Measurements from ENCODE around the gene UBE2J1. TPM values are rescaled to one million over a fixed set of nuclear protein-coding genes. Genes with fewer than 3 reads are reported as not detected.

UBE2J1 gene
- polyA plus RNA-seq, 1 donor from 2014 or later: 47.2 TPM

- H3K79me2 ChIP-seq (replicated peaks; ENCODE audit: insufficient read depth, low read length): no peaks in the 10 kb centered on the region
- no peak overlapping the region for H2AFZ ChIP-seq (ENCODE audit: low read depth, low read length)
- no peak overlapping the region for H3K9ac ChIP-seq (ENCODE audit: low read length)
- H3K4me3 ChIP-seq (ENCODE audit: low read length): no peak overlapping the region
- no peak overlapping the region for H3K4me2 ChIP-seq (ENCODE audit: low read length)
- no peaks in the 10 kb centered on the region for H3K27me3 ChIP-seq (ENCODE audit: insufficient read depth, low read depth, low read length)
- no peak overlapping the region for H3K27ac ChIP-seq (ENCODE audit: low read length)
- TF ChIP-seq CTCF (IDR thresholded peaks at IDR 0.05; ENCODE audit: poor library complexity, severe bottlenecking) (no peak), EZH2 (IDR thresholded peaks at IDR 0.05; ENCODE audit: borderline replicate concordance, insufficient read depth, low read length, poor library complexity, severe bottlenecking) (no peak), SMC3 (conservative IDR thresholded peaks at IDR 0.05; ENCODE audit: poor library complexity) (no peak), RAD21 (conservative IDR thresholded peaks at IDR 0.05) (no peak), MXI1 (conservative IDR thresholded peaks at IDR 0.05; ENCODE audit: poor library complexity, severe bottlenecking) (no peak)
- no peaks in the 10 kb centered on the region for H3K9me2 ChIP-seq (ENCODE audit: insufficient read depth, low read length)
- no peaks in the 10 kb centered on the region for H3K9me3 ChIP-seq (ENCODE audit: low read length)
- no peaks in the 10 kb centered on the region for H4K20me1 ChIP-seq (ENCODE audit: insufficient read depth)
- no peaks in the 10 kb centered on the region for H3K36me3 ChIP-seq (ENCODE audit: insufficient read depth, low read length)
- H3F3A ChIP-seq (ENCODE audit: insufficient read depth, low read length, poor library complexity, severe bottlenecking): no peaks in the 10 kb centered on the region
Measured at GRCh38 chr6:89328976-89329375, 23.5 kb downstream of the UBE2J1 start.

- no peaks in the 10 kb centered on the region for H3K9me3 ChIP-seq (ENCODE audit: low read length)
- no peaks in the 10 kb centered on the region for H4K20me1 ChIP-seq (ENCODE audit: insufficient read depth)
- TF ChIP-seq POLR2AphosphoS5 (IDR thresholded peaks at IDR 0.05) (no peak), CTCF (IDR thresholded peaks at IDR 0.05; ENCODE audit: poor library complexity, severe bottlenecking) (no peak), MXI1 (conservative IDR thresholded peaks at IDR 0.05; ENCODE audit: poor library complexity, severe bottlenecking) (no peak), EZH2 (IDR thresholded peaks at IDR 0.05; ENCODE audit: borderline replicate concordance, insufficient read depth, low read length, poor library complexity, severe bottlenecking) (no peak), TAF1 (IDR thresholded peaks at IDR 0.05; ENCODE audit: low read depth) (no peak), SMC3 (conservative IDR thresholded peaks at IDR 0.05; ENCODE audit: poor library complexity) (no peak), RAD21 (conservative IDR thresholded peaks at IDR 0.05) (no peak), REST (IDR thresholded peaks at IDR 0.05; ENCODE audit: borderline replicate concordance) (no peak), EP300 (conservative IDR thresholded peaks at IDR 0.05; ENCODE audit: poor library complexity, severe bottlenecking) (no peak)
- no peaks in the 10 kb centered on the region for H3K36me3 ChIP-seq (ENCODE audit: insufficient read depth, low read length)
- H3K9me2 ChIP-seq (ENCODE audit: insufficient read depth, low read length): no peaks in the 10 kb centered on the region
- no peak overlapping the region for H3K4me3 ChIP-seq (ENCODE audit: low read length)
- no peaks in the 10 kb centered on the region for H3K79me2 ChIP-seq (replicated peaks; ENCODE audit: insufficient read depth, low read length)
- no peak overlapping the region for H3K27ac ChIP-seq (ENCODE audit: low read length)
- H3K4me2 ChIP-seq (ENCODE audit: low read length): no peak overlapping the region
- no peak overlapping the region for H2AFZ ChIP-seq (ENCODE audit: low read depth, low read length)
- no peak overlapping the region for H3K9ac ChIP-seq (ENCODE audit: low read length)
- no peaks in the 10 kb centered on the region for H3K27me3 ChIP-seq (ENCODE audit: insufficient read depth, low read depth, low read length)
- no peaks in the 10 kb centered on the region for H3F3A ChIP-seq (ENCODE audit: insufficient read depth, low read length, poor library complexity, severe bottlenecking)
Measured at GRCh38 chr6:89324304-89324703, 28.2 kb downstream of the UBE2J1 start.
